Lower lobe of right lung (tissue), 2 donors: ENCODE results near the gene MICAL3. TPM values are rescaled to one million over a fixed set of nuclear protein-coding genes. Genes with fewer than 3 reads are reported as not detected.
A peak's percentile ranks its signal among the peaks of the same experiment; 100 is the strongest.
"Not testable (repeated sequence)": the region's sequence is repeated elsewhere in the genome, so short reads cannot be mapped to it uniquely, and the experiment has no call there.

ENCODE experiments used
- ATAC-seq, 2 donors: fragments of 200-7000 bp; cut with Tn5 transposase; one replicate each; pipeline ENCODE4 v1.9.1; 2020 to 2022; ENCODE audit warnings: mild to moderate bottlenecking in 2 of 2, moderate library complexity in 2 of 2
- DNase-seq: peaks from one replicate; pipeline ENCODE4 v3.0.0-alpha.2; 2020
- H3K27ac ChIP-seq: fragments of 200-600 bp; one replicate; pipeline ENCODE4 v1.8.0; 2022
- H3K27me3 ChIP-seq: fragments of 200-600 bp; one replicate; pipeline ENCODE4 v1.8.0; 2022; ENCODE audit warnings: low read depth
- H3K36me3 ChIP-seq: fragments of 200-600 bp; one replicate; pipeline ENCODE4 v1.8.0; 2022; ENCODE audit warnings: mild to moderate bottlenecking
- H3K4me1 ChIP-seq: fragments of 200-600 bp; one replicate; pipeline ENCODE4 v1.8.0; 2022
- H3K4me3 ChIP-seq: fragments of 200-600 bp; one replicate; pipeline ENCODE4 v1.8.0; 2022; ENCODE audit warnings: mild to moderate bottlenecking
- H3K9me3 ChIP-seq: fragments of 200-600 bp; one replicate; pipeline ENCODE4 v1.8.0; 2022
- intact Hi-C: fragments of 100-400 bp; cut with DNase I; formaldehyde crosslinking; loops from one replicate; pipeline ENCODE4 v1.11.0; 2022
- total RNA-seq: library from RNA; stranded (reverse); fragmentation: NEBNext Ultra II Directional; extraction: Animal tissue kit (Norgen Biotek cat#: 25700); gene quantifications from one replicate; pipeline ENCODE4 v1.2.1, GENCODE V29; 2021
- TF ChIP-seq, protein P1 (sequence below): fragments of 200-600 bp; IDR thresholded peaks from one replicate; pipeline ENCODE4 v1.8.0; 2022; ENCODE audit warnings: antibody characterized with exemption, mild to moderate bottlenecking
- donor health status: DM: no; HTN: yes; CAD: no; lungs with severe emphysema.

MICAL3 gene
- total RNA-seq, 1 donor from 2014 or later, result 23.5 TPM

DNA sequence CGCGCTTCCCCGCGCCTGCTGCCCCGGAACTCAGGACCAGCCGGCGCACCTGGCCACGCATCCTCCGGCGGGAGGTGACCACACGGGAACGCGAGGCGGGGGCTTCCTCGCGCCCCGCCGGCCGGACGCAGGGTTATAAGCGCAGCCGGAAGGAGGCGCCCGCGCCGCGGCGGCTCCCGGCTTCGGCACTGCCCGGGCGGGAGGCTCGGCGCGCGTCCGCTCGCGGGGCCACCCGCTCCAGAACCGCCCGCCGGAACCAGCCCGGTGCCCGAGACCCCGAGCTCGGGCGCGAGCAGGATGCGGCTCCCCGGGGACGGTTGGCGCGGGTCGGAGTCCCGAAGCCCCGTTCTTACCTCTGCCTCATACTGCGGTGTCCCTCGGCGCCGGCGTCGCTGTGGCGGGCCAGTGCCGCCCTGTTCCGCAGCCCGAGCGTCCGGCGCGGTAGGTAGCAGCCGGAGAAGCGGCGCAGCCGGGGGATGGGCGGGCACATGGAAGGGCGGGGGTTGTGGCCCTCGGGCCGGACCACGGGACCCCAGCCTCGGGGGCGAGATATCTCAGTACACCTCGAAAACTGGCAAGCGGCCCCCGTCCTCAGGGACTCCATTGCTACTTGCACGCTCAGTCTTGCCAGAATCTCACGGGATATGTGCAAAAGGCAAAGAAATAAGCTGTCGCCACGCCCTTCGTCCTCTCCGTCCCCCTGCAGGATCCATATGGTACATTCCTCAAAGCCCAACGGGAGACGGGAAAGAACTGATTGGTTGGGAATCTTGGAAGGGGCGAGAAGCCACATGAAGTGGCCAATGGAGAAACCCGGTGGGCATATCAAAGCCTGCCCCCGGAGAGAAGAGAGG is 23.1 kb downstream of the MICAL3 start:
- peak overlapping the region; percentile 78 for H3K4me3 ChIP-seq
- ATAC-seq, result peak; percentile 96 to 97
- peak overlapping the region; percentile 94 for H3K27ac ChIP-seq
- H3K27me3 ChIP-seq, result no peaks in the 10 kb centered on the region
- no peaks in the 10 kb centered on the region for H3K36me3 ChIP-seq
- TF ChIP-seq, protein P1, sequence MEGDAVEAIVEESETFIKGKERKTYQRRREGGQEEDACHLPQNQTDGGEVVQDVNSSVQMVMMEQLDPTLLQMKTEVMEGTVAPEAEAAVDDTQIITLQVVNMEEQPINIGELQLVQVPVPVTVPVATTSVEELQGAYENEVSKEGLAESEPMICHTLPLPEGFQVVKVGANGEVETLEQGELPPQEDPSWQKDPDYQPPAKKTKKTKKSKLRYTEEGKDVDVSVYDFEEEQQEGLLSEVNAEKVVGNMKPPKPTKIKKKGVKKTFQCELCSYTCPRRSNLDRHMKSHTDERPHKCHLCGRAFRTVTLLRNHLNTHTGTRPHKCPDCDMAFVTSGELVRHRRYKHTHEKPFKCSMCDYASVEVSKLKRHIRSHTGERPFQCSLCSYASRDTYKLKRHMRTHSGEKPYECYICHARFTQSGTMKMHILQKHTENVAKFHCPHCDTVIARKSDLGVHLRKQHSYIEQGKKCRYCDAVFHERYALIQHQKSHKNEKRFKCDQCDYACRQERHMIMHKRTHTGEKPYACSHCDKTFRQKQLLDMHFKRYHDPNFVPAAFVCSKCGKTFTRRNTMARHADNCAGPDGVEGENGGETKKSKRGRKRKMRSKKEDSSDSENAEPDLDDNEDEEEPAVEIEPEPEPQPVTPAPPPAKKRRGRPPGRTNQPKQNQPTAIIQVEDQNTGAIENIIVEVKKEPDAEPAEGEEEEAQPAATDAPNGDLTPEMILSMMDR, result peak; percentile 36
- H3K9me3 ChIP-seq, result no peaks in the 10 kb centered on the region
- H3K4me1 ChIP-seq, result peaks cover 20% of the 10 kb centered on the region
- DNase-seq, result peak; percentile 87
- intact Hi-C loops, result no loop called here

DNA sequence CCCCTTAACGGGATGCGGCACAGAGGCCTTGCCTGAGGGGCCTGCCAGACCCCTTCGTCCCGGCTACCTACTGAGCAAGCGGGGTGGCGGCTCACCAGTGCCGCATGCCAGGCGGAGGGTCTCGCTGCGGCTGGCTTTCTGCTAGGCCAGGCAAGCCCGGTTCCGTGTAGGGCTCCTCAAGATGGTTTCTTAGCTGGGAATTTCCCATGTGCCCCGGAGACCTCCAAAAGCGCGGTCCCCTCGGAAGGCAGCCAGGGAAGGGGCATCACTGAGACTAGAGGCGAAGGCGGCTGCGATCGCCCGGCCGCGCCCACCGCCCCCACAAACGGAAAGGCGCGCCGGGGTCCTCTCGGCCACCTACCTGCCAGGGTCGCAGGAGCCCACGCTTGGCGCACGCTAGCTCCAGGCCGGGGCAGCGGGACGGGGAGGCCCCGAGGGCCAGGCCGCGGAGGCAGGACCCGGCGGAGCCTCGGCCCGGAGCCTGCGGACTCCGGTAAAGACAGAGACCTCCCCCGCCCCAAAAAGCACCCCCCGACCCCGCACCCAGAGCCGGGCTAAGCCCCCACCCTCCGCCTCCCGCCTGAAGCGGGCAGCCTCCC is 23.8 kb downstream of the MICAL3 start:
- ATAC-seq (no peak), DNase-seq (no peak)
- intact Hi-C loops, result no loop called here

DNA sequence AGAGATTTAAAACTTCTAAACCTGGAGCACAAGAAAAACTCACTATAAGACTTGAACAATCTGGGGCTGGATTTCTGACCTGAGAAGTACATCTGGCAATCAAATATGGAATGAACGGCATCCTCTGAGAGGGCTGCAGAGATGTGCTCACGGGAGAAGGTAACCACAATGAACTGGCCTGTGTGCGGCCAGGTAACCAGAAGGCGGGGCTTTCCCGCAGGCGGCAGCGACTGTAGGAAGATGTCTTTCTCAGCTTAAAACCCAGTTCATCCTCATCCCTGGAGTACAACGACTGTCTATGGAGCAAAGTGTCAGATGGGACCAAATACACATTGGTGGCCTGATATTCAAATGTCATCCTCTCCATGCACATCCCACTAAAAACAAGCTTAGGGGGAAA is 24.5 kb downstream of the MICAL3 start:
- DNase-seq, result no peak
- intact Hi-C loops, result no loop called here

More for the DNA sequence above, 23.8 kb downstream of the MICAL3 start:
- no peaks in the 10 kb centered on the region for H3K27me3 ChIP-seq
- TF ChIP-seq, protein P1, result no peak
- no peaks in the 10 kb centered on the region for H3K36me3 ChIP-seq
- peaks cover 20% of the 10 kb centered on the region for H3K4me1 ChIP-seq
- H3K9me3 ChIP-seq, result no peaks in the 10 kb centered on the region
- H3K4me3 ChIP-seq, result peak overlapping the region; percentile 78
- H3K27ac ChIP-seq, result peak overlapping the region; percentile 94

DNA sequence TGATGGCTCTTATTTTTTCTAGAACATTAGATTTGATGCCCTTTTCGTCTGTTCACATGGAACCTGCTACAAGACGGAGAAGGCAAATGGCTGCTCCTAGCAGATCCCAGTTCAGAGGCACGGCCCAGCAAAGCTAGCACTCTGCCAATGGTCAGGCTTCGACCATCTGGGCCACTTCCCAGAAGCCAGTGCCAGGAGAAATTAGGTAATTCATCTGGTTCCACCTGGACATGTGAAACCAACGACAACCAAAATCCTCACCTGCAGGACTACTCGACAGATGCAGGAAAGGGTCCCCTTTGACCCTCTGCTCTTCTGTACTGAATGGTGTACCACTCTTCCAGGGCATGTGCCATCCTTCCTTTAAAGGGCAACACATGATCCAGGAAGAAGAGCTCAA is 25.4 kb downstream of the MICAL3 start:
- H3K9me3 ChIP-seq, result no peaks in the 10 kb centered on the region
- H3K4me3 ChIP-seq, result no peak overlapping the region
- H3K27me3 ChIP-seq, result no peaks in the 10 kb centered on the region
- no peak for DNase-seq
- peaks cover 20% of the 10 kb centered on the region for H3K4me1 ChIP-seq
- TF ChIP-seq, protein P1, result no peak
- no peak for ATAC-seq
- no peak overlapping the region for H3K27ac ChIP-seq
- H3K36me3 ChIP-seq, result no peaks in the 10 kb centered on the region
- intact Hi-C loops, result no loop called here

More for the DNA sequence above, 24.5 kb downstream of the MICAL3 start:
- H3K4me3 ChIP-seq, result peak overlapping the region; percentile 78
- no peaks in the 10 kb centered on the region for H3K9me3 ChIP-seq
- peaks cover 20% of the 10 kb centered on the region for H3K4me1 ChIP-seq
- TF ChIP-seq, protein P1, result no peak
- no peaks in the 10 kb centered on the region for H3K36me3 ChIP-seq
- ATAC-seq, result no peak
- no peak overlapping the region for H3K27ac ChIP-seq
- no peaks in the 10 kb centered on the region for H3K27me3 ChIP-seq

DNA sequence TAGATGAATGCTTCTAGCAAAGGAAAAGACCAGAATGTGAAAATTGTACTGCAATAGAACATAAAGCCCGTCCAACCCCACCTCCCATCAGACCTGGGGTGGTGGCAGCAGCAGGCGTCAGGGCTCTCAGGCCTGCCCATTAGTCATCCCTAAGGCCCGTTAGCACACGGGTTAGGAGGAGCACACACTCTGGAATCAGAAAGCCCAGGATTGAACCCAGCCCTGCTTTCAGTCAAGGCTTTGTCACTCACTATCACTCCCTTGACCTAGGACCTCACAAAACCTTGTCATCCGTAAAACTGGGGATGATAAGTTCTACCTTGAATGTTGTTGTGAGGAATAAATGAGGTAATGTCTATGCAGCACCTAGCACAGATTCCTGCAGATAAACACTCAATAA is 26.9 kb downstream of the MICAL3 start:
- no peak for ATAC-seq
- intact Hi-C loops, result no loop called here
- H3K27ac ChIP-seq, result no peak overlapping the region
- H3K4me1 ChIP-seq, result peaks cover 25% of the 10 kb centered on the region
- no peaks in the 10 kb centered on the region for H3K27me3 ChIP-seq
- H3K9me3 ChIP-seq, result no peaks in the 10 kb centered on the region
- no peak for DNase-seq
- no peak overlapping the region for H3K4me3 ChIP-seq
- no peaks in the 10 kb centered on the region for H3K36me3 ChIP-seq
- TF ChIP-seq, protein P1, result no peak

DNA sequence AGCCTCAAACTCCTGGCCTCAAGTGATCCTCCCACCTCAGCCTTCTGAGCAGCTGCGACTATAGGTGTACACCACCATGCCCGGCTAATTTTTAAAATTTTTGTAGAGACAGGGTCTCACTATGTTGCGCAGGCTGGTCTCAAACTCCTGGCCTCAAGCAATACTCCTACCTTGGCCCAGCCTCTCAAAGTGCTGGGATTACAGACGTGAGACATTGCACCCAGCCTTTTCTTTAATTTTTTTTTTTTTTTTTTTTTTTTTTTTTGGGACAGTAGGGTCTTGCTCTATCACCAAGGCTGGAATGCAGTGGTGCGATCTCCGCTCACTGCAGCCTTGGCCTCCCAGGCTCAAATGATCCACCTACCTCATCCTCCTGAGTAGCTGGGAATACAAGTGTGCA is 29.1 kb downstream of the MICAL3 start:
- H3K27ac ChIP-seq, H3K9me3 ChIP-seq, DNase-seq, H3K27me3 ChIP-seq, H3K36me3 ChIP-seq, intact Hi-C loops, ATAC-seq, H3K4me3 ChIP-seq: not testable (repeated sequence)
- peaks cover 23% of the 10 kb centered on the region for H3K4me1 ChIP-seq
